GM12878 (cell line): Measurements from ENCODE around the gene SP6. TPM values are rescaled to one million over a fixed set of nuclear protein-coding genes. Genes with fewer than 3 reads are reported as not detected.

Experiments
- ATAC-seq: fragments of 200-7000 bp; cut with Tn5 transposase; 3 replicates; pipeline ENCODE4 v1.9.1; 2020; ENCODE audit warnings: mild to moderate bottlenecking, moderate library complexity
- BruUV-seq: library from RNA; stranded (reverse); fragments of 400-500 nt; replicated peaks from 2 replicates; lab custom pipeline; 2021; lab: Mats Ljungman, UMichigan
- CTCF ChIA-PET: fragments of 300-600 bp; sonication (Branson Sonifier 250); formaldehyde crosslinking; extraction: SDS; loops from one replicate; lab custom pipeline; 2021; ENCODE audit warnings: inconsistent platforms; lab: Yijun Ruan, JAX
- POLR2A ChIA-PET: fragments of 350-600 bp; formaldehyde crosslinking; extraction: SDS; loops from one replicate; lab custom pipeline; 2021; ENCODE audit warnings: inconsistent platforms; lab: Charles Lee
- RAD21 ChIA-PET: fragments of 300-600 bp; sonication (Branson Sonifier 250); formaldehyde crosslinking; loops from one replicate; lab custom pipeline; 2023; ENCODE audit warnings: antibody characterized with exemption; ENCODE audit not compliant: unreplicated experiment; lab: Charles Lee
- SMC1A ChIA-PET: fragments of 300-600 bp; sonication (Branson Sonifier 250); formaldehyde crosslinking; loops from one replicate; lab custom pipeline; 2023; ENCODE audit not compliant: unreplicated experiment, uncharacterized antibody; lab: Charles Lee
- DNase-seq: peaks from one replicate; pipeline ENCODE4 v3.0.0-alpha.2; 2011; ENCODE audit warnings: low read depth, low spot score
- FAIRE-seq: peaks from 3 replicates; lab custom pipeline; 2011; peaks lifted over from hg19 to GRCh38; lab: Jason Lieb, UNC
- H2AFZ ChIP-seq: 2 replicates; pipeline ENCODE4 v1.6.0; 2011; ENCODE audit warnings: low read depth, low read length, control low read depth; ENCODE audit not compliant: control insufficient read depth
- H3K27ac ChIP-seq: 2 replicates; pipeline ENCODE4 v1.5.1; 2011; ENCODE audit warnings: control low read depth; ENCODE audit not compliant: control insufficient read depth, insufficient read depth
- H3K27me3 ChIP-seq, 2 experiments: replicated peaks in 1 of 2; 2 replicates each; pipeline versions ENCODE4 v1.6.0 to v1.6.1; 2011; ENCODE audit warnings: low read length in 1 of 2; ENCODE audit not compliant: control insufficient read depth in 2 of 2, insufficient read depth in 2 of 2
- H3K36me3 ChIP-seq, 2 experiments: 2 replicates each; pipeline ENCODE4 v1.5.1; 2011; ENCODE audit warnings: low read length in 1 of 2; ENCODE audit not compliant: control insufficient read depth in 2 of 2, insufficient read depth in 2 of 2
- H3K4me1 ChIP-seq: 2 replicates; pipeline ENCODE4 v1.6.1; 2011; ENCODE audit warnings: mild to moderate bottlenecking, low read length, moderate library complexity, mixed read lengths; ENCODE audit not compliant: control insufficient read depth, insufficient read depth
- H3K4me2 ChIP-seq: 2 replicates; pipeline ENCODE4 v1.6.0; 2011; ENCODE audit warnings: control low read depth; ENCODE audit not compliant: control insufficient read depth, insufficient read depth
- H3K4me3 ChIP-seq: fragments of 200-600 bp; sonication (generic); 2 replicates; pipeline ENCODE4 v1.5.1; 2016
- H3K79me2 ChIP-seq: 2 replicates; pipeline ENCODE4 v1.6.0; 2011; ENCODE audit warnings: low read length; ENCODE audit not compliant: control insufficient read depth, insufficient read depth
- H3K9ac ChIP-seq: 2 replicates; pipeline ENCODE4 v1.8.0; 2011; ENCODE audit warnings: low read length, control low read depth, mixed read lengths; ENCODE audit not compliant: control insufficient read depth, insufficient read depth
- H3K9me3 ChIP-seq: replicated peaks from 3 replicates; pipeline ENCODE4 v1.5.1; 2011; ENCODE audit warnings: mild to moderate bottlenecking, low read length; ENCODE audit not compliant: control insufficient read depth, insufficient read depth
- H4K20me1 ChIP-seq: 2 replicates; pipeline ENCODE4 v1.6.0; 2011; ENCODE audit not compliant: control insufficient read depth, insufficient read depth
- EP300 ChIP-seq, 2 experiments: fragments of 150-350 bp in 1 of 2; IDR thresholded peaks; 2 replicates each; pipeline ENCODE4 v1.6.1; 2011 to 2012; ENCODE audit warnings: low read depth in 2 of 2, low read length in 2 of 2, borderline replicate concordance in 1 of 2, improper control_type of control experiment in 1 of 2, inconsistent platforms in 1 of 2; ENCODE audit not compliant: control insufficient read depth in 1 of 2
- TCF12 ChIP-seq: IDR thresholded peaks from 2 replicates; pipeline ENCODE4 v1.6.1; 2011; ENCODE audit warnings: low read depth, mild to moderate bottlenecking, low read length
- WGBS: methylation state at CpG from one replicate; pipeline ENCODE4 v1.1.6; 2016; ENCODE audit warnings: low lambda C conversion rate; ENCODE audit not compliant: insufficient replicate concordance, insufficient coverage; ENCODE audit errors: missing lambda C conversion rate; 5-methylcytosine and 5-hydroxymethylcytosine counted together
- in situ Hi-C: fragments of 300-500 bp; cut with MboI; formaldehyde crosslinking; loops from 9 replicates; pipeline ENCODE4 v1.14.3; 2018; ENCODE audit warnings: mixed read lengths
- intact Hi-C: fragments of 100-400 bp; cut with micrococcal nuclease; formaldehyde crosslinking; loops from one replicate; pipeline ENCODE4 v1.14.2; 2022; ENCODE audit not compliant: unreplicated experiment
- polyA plus RNA-seq, 11 experiments: library from polyadenylated mRNA; depleted of rRNA in 4 of 11; unstranded in 6 of 11; stranded (reverse) in 5 of 11; fragments of >200 nt; fragmentation: Nextera tagmentation in 4 of 11; fragmentation: Illumina TruSeq in 1 of 11; extraction: Ambion mirVana in 4 of 11; extraction: Trizol in 1 of 11; gene quantifications; 1 replicate in 1 of 11; 2 replicates in 10 of 11; pipeline versions ENCODE4 v1.2.1 to v1.2.3, GENCODE V29; 2011 to 2016; ENCODE audit warnings: inconsistent platforms in 2 of 11, missing spikeins in 2 of 11, low read depth in 1 of 11
- total RNA-seq, 4 experiments: library from RNA; depleted of rRNA in 3 of 4; stranded (reverse); fragments of >200 nt in 3 of 4; fragmentation: Illumina TruSeq in 1 of 4; extraction: Trizol in 1 of 4; gene quantifications; 2 replicates each; pipeline versions ENCODE4 v1.2.1 to v1.2.3, GENCODE V29; 2013 to 2021
- TF ChIP-seq, protein P1 (sequence below): IDR thresholded peaks from 2 replicates; pipeline ENCODE4 v1.6.1; 2012; ENCODE audit warnings: mild to moderate bottlenecking, low read depth, low read length

SP6 gene
- total and polyA plus RNA-seq, 10 of the 15 experiments (the other 5 are each of a cell fraction or from before 2014, with no cell fraction given): 0.05 to 0.15 (median 0.06) TPM; not detected in 7

DNA sequence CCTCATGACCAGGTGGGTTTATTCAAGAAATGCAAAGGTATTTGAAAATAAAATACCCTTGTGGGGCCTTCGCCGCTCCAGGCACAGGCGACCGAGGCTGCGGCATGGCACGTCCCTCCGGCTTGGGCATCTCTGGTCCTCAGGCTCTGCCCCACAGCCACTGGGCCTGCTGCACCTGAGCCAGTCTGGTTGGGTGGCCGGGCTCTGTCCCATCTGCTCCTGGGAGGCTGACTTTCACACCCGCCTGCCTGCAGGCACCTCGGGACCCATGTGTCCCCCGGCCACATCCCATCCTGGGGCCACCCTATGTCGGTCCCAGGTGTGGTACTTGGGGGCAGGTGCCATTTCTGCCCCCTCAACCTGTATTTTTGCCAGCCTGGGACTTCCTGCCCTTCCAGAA is 50.3 kb downstream of the SP6 start (continued):
- no peak for TF ChIP-seq EP300 (IDR thresholded peaks at IDR 0.05; ENCODE audit: borderline replicate concordance in 1 of 2, control insufficient read depth in 1 of 2, low read depth in 2 of 2, low read length in 2 of 2)

DNA sequence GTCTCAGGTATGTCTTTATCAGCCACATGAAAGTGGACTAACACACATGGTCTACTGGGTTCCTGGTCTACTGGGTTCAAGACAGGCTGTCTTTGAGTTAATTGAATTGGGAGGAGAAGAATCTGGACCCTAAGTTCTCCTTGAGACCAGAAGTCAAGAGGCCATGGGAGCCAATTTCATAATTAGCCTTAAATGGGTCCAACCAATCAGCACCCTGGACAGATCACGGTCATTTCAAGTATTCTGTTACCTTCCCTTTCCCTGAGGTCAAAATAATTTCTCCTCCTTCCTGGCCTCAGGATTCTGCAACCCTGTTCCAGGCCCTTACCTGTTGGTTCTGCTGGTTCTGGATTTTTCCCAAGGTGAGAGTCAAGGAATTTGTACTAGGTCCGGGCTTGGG is 53.2 kb downstream of the SP6 start:
- ChIA-PET CTCF (interaction anchor here (0.8 to 1.3 kb wide), 6 partner anchors 9 to 133 kb away, joined by 3 to 5 read pairs (median 4); partner anchors contain the start of gene OSBPL7), POLR2A (no interaction called here)
- no peak overlapping the region for H3K4me3 ChIP-seq

More for the DNA sequence above, 53.2 kb downstream of the SP6 start:
- 0% methylated on average over 2 of the region's 2 CpGs for WGBS
- Histone ChIP-seq H3K4me2 (no peak overlapping the region), H3K9ac (no peak overlapping the region), H3K9me3 (no peaks in the 10 kb centered on the region), H3K27me3 (no peaks in the 10 kb centered on the region), H3K27ac (no peak overlapping the region), H3K79me2 (no peaks in the 10 kb centered on the region), H2AFZ (no peak overlapping the region), H3K4me1 (no peaks in the 10 kb centered on the region), H3K36me3 (no peaks in the 10 kb centered on the region), H4K20me1 (no peaks in the 10 kb centered on the region)
- TF ChIP-seq, protein P1, sequence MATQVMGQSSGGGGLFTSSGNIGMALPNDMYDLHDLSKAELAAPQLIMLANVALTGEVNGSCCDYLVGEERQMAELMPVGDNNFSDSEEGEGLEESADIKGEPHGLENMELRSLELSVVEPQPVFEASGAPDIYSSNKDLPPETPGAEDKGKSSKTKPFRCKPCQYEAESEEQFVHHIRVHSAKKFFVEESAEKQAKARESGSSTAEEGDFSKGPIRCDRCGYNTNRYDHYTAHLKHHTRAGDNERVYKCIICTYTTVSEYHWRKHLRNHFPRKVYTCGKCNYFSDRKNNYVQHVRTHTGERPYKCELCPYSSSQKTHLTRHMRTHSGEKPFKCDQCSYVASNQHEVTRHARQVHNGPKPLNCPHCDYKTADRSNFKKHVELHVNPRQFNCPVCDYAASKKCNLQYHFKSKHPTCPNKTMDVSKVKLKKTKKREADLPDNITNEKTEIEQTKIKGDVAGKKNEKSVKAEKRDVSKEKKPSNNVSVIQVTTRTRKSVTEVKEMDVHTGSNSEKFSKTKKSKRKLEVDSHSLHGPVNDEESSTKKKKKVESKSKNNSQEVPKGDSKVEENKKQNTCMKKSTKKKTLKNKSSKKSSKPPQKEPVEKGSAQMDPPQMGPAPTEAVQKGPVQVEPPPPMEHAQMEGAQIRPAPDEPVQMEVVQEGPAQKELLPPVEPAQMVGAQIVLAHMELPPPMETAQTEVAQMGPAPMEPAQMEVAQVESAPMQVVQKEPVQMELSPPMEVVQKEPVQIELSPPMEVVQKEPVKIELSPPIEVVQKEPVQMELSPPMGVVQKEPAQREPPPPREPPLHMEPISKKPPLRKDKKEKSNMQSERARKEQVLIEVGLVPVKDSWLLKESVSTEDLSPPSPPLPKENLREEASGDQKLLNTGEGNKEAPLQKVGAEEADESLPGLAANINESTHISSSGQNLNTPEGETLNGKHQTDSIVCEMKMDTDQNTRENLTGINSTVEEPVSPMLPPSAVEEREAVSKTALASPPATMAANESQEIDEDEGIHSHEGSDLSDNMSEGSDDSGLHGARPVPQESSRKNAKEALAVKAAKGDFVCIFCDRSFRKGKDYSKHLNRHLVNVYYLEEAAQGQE: peak; percentile 85
- no peak for TF ChIP-seq TCF12
- ATAC-seq (no peak), DNase-seq (no peak), FAIRE-seq (no peak)
- in situ Hi-C loops: no loop called here
- RAD21 ChIA-PET: no interaction called here
- intact Hi-C loops: no loop called here
- SMC1A ChIA-PET: interaction anchor here (1.4 kb wide), 1 partner anchor 134 kb away, joined by 3 read pairs; no protein-coding TSS in a partner anchor
- no TSS peak for BruUV-seq

Other genes with a start within 250 kb of the SP6 start
Only the 7 nearest of the 13 such genes appear.
- gene OSBPL7, start 29.4 kb downstream of the SP6 start, total RNA-seq (2014; rRNA removed): 8.4 and 9.9 TPM in 2 replicates
- gene OSBPL7, start 29.4 kb downstream of the SP6 start, total RNA-seq (2014; rRNA removed; fragmentation: Illumina TruSeq; extraction: Trizol): 4.0 and 5.7 TPM in 2 replicates
- gene OSBPL7, start 29.4 kb downstream of the SP6 start, total RNA-seq (2021): 14.2 and 16.1 TPM in 2 replicates
- 4.7 and 9.9 TPM in 2 replicates for gene OSBPL7, start 29.4 kb downstream of the SP6 start, polyA plus RNA-seq (2011; rRNA removed)
- 2.4 and 5.3 TPM in 2 replicates for gene OSBPL7, start 29.4 kb downstream of the SP6 start, polyA plus RNA-seq (2014; fragmentation: Illumina TruSeq; extraction: Trizol)
- gene OSBPL7, start 29.4 kb downstream of the SP6 start, polyA plus RNA-seq (2014; fragmentation: Nextera tagmentation; extraction: Ambion mirVana): under 1 TPM; 0.50 to 0.82 TPM
- gene OSBPL7, start 29.4 kb downstream of the SP6 start, polyA plus RNA-seq (2014; rRNA removed): 14.0 and 18.4 TPM in 2 replicates
- 1 to 10 TPM; 6.3 to 7.2 TPM for gene OSBPL7, start 29.4 kb downstream of the SP6 start, polyA plus RNA-seq (2016; fragmentation: Nextera tagmentation; extraction: Ambion mirVana)
- gene MRPL10, start 19.6 kb downstream of the SP6 start, total RNA-seq (2014; rRNA removed): 56.6 and 56.9 TPM in 2 replicates
- gene MRPL10, start 19.6 kb downstream of the SP6 start, total RNA-seq (2014; rRNA removed; fragmentation: Illumina TruSeq; extraction: Trizol): 32.7 and 35.6 TPM in 2 replicates
- 44.6 and 44.8 TPM in 2 replicates for gene MRPL10, start 19.6 kb downstream of the SP6 start, total RNA-seq (2021)
- gene MRPL10, start 19.6 kb downstream of the SP6 start, polyA plus RNA-seq (2011; rRNA removed): 37.1 and 61.9 TPM in 2 replicates
- 22.4 and 48.3 TPM in 2 replicates for gene MRPL10, start 19.6 kb downstream of the SP6 start, polyA plus RNA-seq (2014; fragmentation: Illumina TruSeq; extraction: Trizol)
- 10 to 100 TPM; 18.9 to 22.3 TPM for gene MRPL10, start 19.6 kb downstream of the SP6 start, polyA plus RNA-seq (2014; fragmentation: Nextera tagmentation; extraction: Ambion mirVana)
- 46.1 and 50.7 TPM in 2 replicates for gene MRPL10, start 19.6 kb downstream of the SP6 start, polyA plus RNA-seq (2014; rRNA removed)
- 10 to 100 TPM; 46.3 to 49.1 TPM for gene MRPL10, start 19.6 kb downstream of the SP6 start, polyA plus RNA-seq (2016; fragmentation: Nextera tagmentation; extraction: Ambion mirVana)
- gene LRRC46, start 19.5 kb downstream of the SP6 start, total RNA-seq (2014; rRNA removed): 0.16 and 0.23 TPM in 2 replicates
- gene LRRC46, start 19.5 kb downstream of the SP6 start, total RNA-seq (2014; rRNA removed; fragmentation: Illumina TruSeq; extraction: Trizol): 0.22 and 0.37 TPM in 2 replicates
- 0.38 and 0.53 TPM in 2 replicates for gene LRRC46, start 19.5 kb downstream of the SP6 start, total RNA-seq (2021)
- gene LRRC46, start 19.5 kb downstream of the SP6 start, polyA plus RNA-seq (2011; rRNA removed): 0.35 and 0.39 TPM in 2 replicates
- 1.0 and 2.8 TPM in 2 replicates for gene LRRC46, start 19.5 kb downstream of the SP6 start, polyA plus RNA-seq (2014; fragmentation: Illumina TruSeq; extraction: Trizol)
- under 1 TPM in 1 of 2 experiments, not detected in 1; 0.15 TPM for gene LRRC46, start 19.5 kb downstream of the SP6 start, polyA plus RNA-seq (2014; fragmentation: Nextera tagmentation; extraction: Ambion mirVana)
- gene LRRC46, start 19.5 kb downstream of the SP6 start, polyA plus RNA-seq (2014; rRNA removed): 0.29 and 0.72 TPM in 2 replicates
- gene LRRC46, start 19.5 kb downstream of the SP6 start, polyA plus RNA-seq (2016; fragmentation: Nextera tagmentation; extraction: Ambion mirVana): 1 to 10 TPM; 1.7 to 1.8 TPM
- gene SCRN2, start 9.9 kb downstream of the SP6 start, total RNA-seq (2014; rRNA removed): 33.3 and 39.3 TPM in 2 replicates
- 13.5 TPM in 2 replicates for gene SCRN2, start 9.9 kb downstream of the SP6 start, total RNA-seq (2014; rRNA removed; fragmentation: Illumina TruSeq; extraction: Trizol)
- gene SCRN2, start 9.9 kb downstream of the SP6 start, total RNA-seq (2021): 28.9 and 30.5 TPM in 2 replicates
- 9.7 and 15.4 TPM in 2 replicates for gene SCRN2, start 9.9 kb downstream of the SP6 start, polyA plus RNA-seq (2011; rRNA removed)
- gene SCRN2, start 9.9 kb downstream of the SP6 start, polyA plus RNA-seq (2014; fragmentation: Illumina TruSeq; extraction: Trizol): 3.0 and 10.8 TPM in 2 replicates
- gene SCRN2, start 9.9 kb downstream of the SP6 start, polyA plus RNA-seq (2014; fragmentation: Nextera tagmentation; extraction: Ambion mirVana): 1 to 10 TPM in 1 of 2 experiments, under 1 TPM in 1; 0.34 to 1.9 TPM
- gene SCRN2, start 9.9 kb downstream of the SP6 start, polyA plus RNA-seq (2014; rRNA removed): 32.7 and 33.4 TPM in 2 replicates
- 10 to 100 TPM; 24.8 to 29.9 TPM for gene SCRN2, start 9.9 kb downstream of the SP6 start, polyA plus RNA-seq (2016; fragmentation: Nextera tagmentation; extraction: Ambion mirVana)
- gene SP2, start 45.1 kb upstream of the SP6 start, total RNA-seq (2014; rRNA removed): 1.8 and 2.1 TPM in 2 replicates
- gene SP2, start 45.1 kb upstream of the SP6 start, total RNA-seq (2014; rRNA removed; fragmentation: Illumina TruSeq; extraction: Trizol): 1.6 TPM in 2 replicates
- gene SP2, start 45.1 kb upstream of the SP6 start, total RNA-seq (2021): 16.8 and 17.9 TPM in 2 replicates
- gene SP2, start 45.1 kb upstream of the SP6 start, polyA plus RNA-seq (2011; rRNA removed): 1.1 and 2.3 TPM in 2 replicates
- gene SP2, start 45.1 kb upstream of the SP6 start, polyA plus RNA-seq (2014; fragmentation: Illumina TruSeq; extraction: Trizol): 12.9 and 19.1 TPM in 2 replicates
- gene SP2, start 45.1 kb upstream of the SP6 start, polyA plus RNA-seq (2014; fragmentation: Nextera tagmentation; extraction: Ambion mirVana): 1 to 10 TPM; 1.2 to 1.9 TPM
- gene SP2, start 45.1 kb upstream of the SP6 start, polyA plus RNA-seq (2014; rRNA removed): 7.3 and 10.4 TPM in 2 replicates
- gene SP2, start 45.1 kb upstream of the SP6 start, polyA plus RNA-seq (2016; fragmentation: Nextera tagmentation; extraction: Ambion mirVana): 10 to 100 TPM; 17.6 to 18.0 TPM
- 43.4 and 45.9 TPM in 2 replicates for gene PNPO, start 90.4 kb upstream of the SP6 start, total RNA-seq (2014; rRNA removed)
- gene PNPO, start 90.4 kb upstream of the SP6 start, total RNA-seq (2014; rRNA removed; fragmentation: Illumina TruSeq; extraction: Trizol): 33.6 and 34.5 TPM in 2 replicates
- gene PNPO, start 90.4 kb upstream of the SP6 start, total RNA-seq (2021): 47.9 and 52.6 TPM in 2 replicates
- 22.1 and 30.1 TPM in 2 replicates for gene PNPO, start 90.4 kb upstream of the SP6 start, polyA plus RNA-seq (2011; rRNA removed)
- 40.1 and 41.3 TPM in 2 replicates for gene PNPO, start 90.4 kb upstream of the SP6 start, polyA plus RNA-seq (2014; fragmentation: Illumina TruSeq; extraction: Trizol)
- gene PNPO, start 90.4 kb upstream of the SP6 start, polyA plus RNA-seq (2014; fragmentation: Nextera tagmentation; extraction: Ambion mirVana): 10 to 100 TPM; 13.9 to 32.3 TPM
- 32.9 and 34.1 TPM in 2 replicates for gene PNPO, start 90.4 kb upstream of the SP6 start, polyA plus RNA-seq (2014; rRNA removed)
- 10 to 100 TPM; 40.2 to 42.1 TPM for gene PNPO, start 90.4 kb upstream of the SP6 start, polyA plus RNA-seq (2016; fragmentation: Nextera tagmentation; extraction: Ambion mirVana)
- gene PRR15L, start 106.7 kb upstream of the SP6 start, total RNA-seq (2014; rRNA removed): not detected in 2 replicates
- gene PRR15L, start 106.7 kb upstream of the SP6 start, total RNA-seq (2014; rRNA removed; fragmentation: Illumina TruSeq; extraction: Trizol): not detected in 2 replicates
- gene PRR15L, start 106.7 kb upstream of the SP6 start, total RNA-seq (2021): not detected in 2 replicates
- gene PRR15L, start 106.7 kb upstream of the SP6 start, polyA plus RNA-seq (2011; rRNA removed): not detected in 2 replicates
- gene PRR15L, start 106.7 kb upstream of the SP6 start, polyA plus RNA-seq (2014; fragmentation: Illumina TruSeq; extraction: Trizol): not detected in 2 replicates
- not detected for gene PRR15L, start 106.7 kb upstream of the SP6 start, polyA plus RNA-seq (2014; fragmentation: Nextera tagmentation; extraction: Ambion mirVana)
- gene PRR15L, start 106.7 kb upstream of the SP6 start, polyA plus RNA-seq (2014; rRNA removed): not detected in 2 replicates
- under 1 TPM; 0.11 to 0.18 TPM for gene PRR15L, start 106.7 kb upstream of the SP6 start, polyA plus RNA-seq (2016; fragmentation: Nextera tagmentation; extraction: Ambion mirVana)